Gastrocnemius medialis (tissue), 4 donors: ENCODE results near the gene DNAJB4. TPM values are rescaled to one million over a fixed set of nuclear protein-coding genes. Genes with fewer than 3 reads are reported as not detected.

Experiments
- ATAC-seq, 2 donors: fragments of 150-250 bp; one replicate each; pipeline ENCODE4 v1.9.1; 2016
- DNase-seq, 2 donors: peaks; one replicate each; pipeline ENCODE4 v3.0.0-alpha.2; 2019
- H3K27ac ChIP-seq, 4 donors: fragments of 200-600 bp; sonication (generic); 1 replicate in 1 of 4; 2 replicates in 3 of 4; pipeline ENCODE4 v1.5.1; 2016 to 2018; ENCODE audit warnings: mild to moderate bottlenecking in 2 of 4, moderate library complexity in 1 of 4
- H3K27me3 ChIP-seq, 3 donors: fragments of 200-600 bp; sonication (generic) in 2 of 3; 1 replicate in 1 of 3; 2 replicates in 2 of 3; pipeline versions ENCODE4 v1.5.1 to v1.6.0; 2016 to 2019; ENCODE audit warnings: mild to moderate bottlenecking in 1 of 3, moderate library complexity in 1 of 3
- H3K36me3 ChIP-seq, 2 donors: fragments of 200-600 bp; sonication (generic) in 1 of 2; one replicate each; pipeline ENCODE4 v1.5.1; 2017 to 2018
- H3K4me1 ChIP-seq, 2 donors: fragments of 200-600 bp; sonication (generic) in 1 of 2; one replicate each; pipeline ENCODE4 v1.5.1; 2016 to 2017; ENCODE audit warnings: mild to moderate bottlenecking in 2 of 2
- H3K4me3 ChIP-seq, 4 donors: fragments of 200-600 bp; sonication (generic) in 3 of 4; 1 replicate in 1 of 4; 2 replicates in 3 of 4; pipeline ENCODE4 v1.5.1; 2016 to 2019; ENCODE audit warnings: mild to moderate bottlenecking in 2 of 4
- H3K9me3 ChIP-seq, 3 donors: fragments of 200-600 bp; sonication (generic) in 2 of 3; 1 replicate in 1 of 3; 2 replicates in 2 of 3; pipeline ENCODE4 v1.5.1; 2016 to 2019
- POLR2A ChIP-seq, 2 donors: fragments of 450-650 bp; IDR thresholded peaks; one replicate each; pipeline ENCODE4 v1.6.1; 2017; ENCODE audit warnings: antibody characterized with exemption in 2 of 2, mild to moderate bottlenecking in 2 of 2, moderate library complexity in 2 of 2
- in situ Hi-C, 4 donors: fragments of 200-750 bp; cut with MboI; loops; one replicate each; pipeline versions ENCODE4 v1.15.0 to v1.8.0; 2017; ENCODE audit warnings: low sequenced_read_pairs in 4 of 4
- intact Hi-C: fragments of 100-400 bp; cut with DNase I; formaldehyde crosslinking; loops from one replicate; pipeline ENCODE4 v1.15.1; 2023; ENCODE audit warnings: low total_unique reads
- total RNA-seq, 4 donors: library from RNA; depleted of rRNA; stranded (reverse); fragments of >200 nt; gene quantifications; one replicate each; pipeline versions ENCODE4 v1.1.0 to v1.2.3, GENCODE V29; 2016
- TF ChIP-seq, protein P1 (sequence below), 5 experiments: fragments of 450-650 bp in 3 of 5; fragments of 200-600 bp in 2 of 5; sonication (generic) in 2 of 5; IDR thresholded peaks in 4 of 5; conservative IDR thresholded peaks in 1 of 5; 1 replicate in 4 of 5; 2 replicates in 1 of 5; pipeline ENCODE4 v1.5.1; 2016 to 2019; ENCODE audit warnings: antibody characterized with exemption in 5 of 5, mild to moderate bottlenecking in 3 of 5, moderate library complexity in 3 of 5

The DNAJB4 gene
- total RNA-seq, 4 donors from 2014 or later = 35.6 to 84.9 (median 45.3) TPM

DNA sequence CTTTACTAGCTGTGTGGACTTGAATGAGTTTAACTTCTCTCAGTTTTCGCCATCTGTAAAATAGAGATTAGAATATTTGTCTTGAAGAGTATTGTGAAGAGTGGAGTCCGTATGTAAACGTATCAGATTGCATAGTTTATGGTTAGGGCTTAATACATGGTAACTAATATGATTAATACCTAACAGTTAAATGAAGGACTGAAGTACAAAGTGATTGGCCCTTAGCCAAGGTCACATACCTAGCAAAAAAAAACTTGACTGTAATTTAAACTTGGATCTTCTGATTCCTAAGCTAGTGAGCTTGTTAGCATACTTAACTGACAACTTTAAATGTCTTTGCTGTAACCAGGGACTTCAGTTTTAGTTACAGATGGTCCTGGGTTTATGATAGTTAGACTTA lies 42.9 kb downstream of the DNAJB4 start:
- Histone ChIP-seq H3K36me3 (no peaks in the 10 kb centered on the region), H3K4me1 (peaks cover 23 to 40% of the 10 kb centered on the region in 2 donors)
- in situ Hi-C loops = no loop called here

DNA sequence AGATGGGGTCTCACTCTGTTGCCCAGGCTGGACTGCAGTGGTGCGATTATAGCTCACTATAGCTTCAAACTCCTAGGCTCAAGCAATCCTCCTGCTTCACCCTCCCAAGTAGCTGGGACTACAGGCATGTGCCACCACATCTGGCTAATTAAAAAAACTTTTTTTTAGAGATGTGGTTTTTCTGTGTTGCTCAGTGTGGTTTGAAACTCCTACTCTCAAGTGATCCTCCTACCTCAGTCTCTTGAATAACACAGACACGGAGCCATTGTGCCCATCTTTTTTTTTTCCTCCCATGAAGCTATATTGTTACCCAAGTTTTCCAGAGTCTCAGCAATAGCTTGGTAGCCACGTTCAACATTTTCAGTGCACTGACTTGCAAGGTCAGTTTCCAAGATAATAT lies 43.7 kb downstream of the DNAJB4 start:
- no peak for ATAC-seq
- no peaks in the 10 kb centered on the region for H3K9me3 ChIP-seq
- TF ChIP-seq POLR2A (IDR thresholded peaks at IDR 0.05) = no peak
- TF ChIP-seq, protein P1, sequence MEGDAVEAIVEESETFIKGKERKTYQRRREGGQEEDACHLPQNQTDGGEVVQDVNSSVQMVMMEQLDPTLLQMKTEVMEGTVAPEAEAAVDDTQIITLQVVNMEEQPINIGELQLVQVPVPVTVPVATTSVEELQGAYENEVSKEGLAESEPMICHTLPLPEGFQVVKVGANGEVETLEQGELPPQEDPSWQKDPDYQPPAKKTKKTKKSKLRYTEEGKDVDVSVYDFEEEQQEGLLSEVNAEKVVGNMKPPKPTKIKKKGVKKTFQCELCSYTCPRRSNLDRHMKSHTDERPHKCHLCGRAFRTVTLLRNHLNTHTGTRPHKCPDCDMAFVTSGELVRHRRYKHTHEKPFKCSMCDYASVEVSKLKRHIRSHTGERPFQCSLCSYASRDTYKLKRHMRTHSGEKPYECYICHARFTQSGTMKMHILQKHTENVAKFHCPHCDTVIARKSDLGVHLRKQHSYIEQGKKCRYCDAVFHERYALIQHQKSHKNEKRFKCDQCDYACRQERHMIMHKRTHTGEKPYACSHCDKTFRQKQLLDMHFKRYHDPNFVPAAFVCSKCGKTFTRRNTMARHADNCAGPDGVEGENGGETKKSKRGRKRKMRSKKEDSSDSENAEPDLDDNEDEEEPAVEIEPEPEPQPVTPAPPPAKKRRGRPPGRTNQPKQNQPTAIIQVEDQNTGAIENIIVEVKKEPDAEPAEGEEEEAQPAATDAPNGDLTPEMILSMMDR (IDR thresholded peaks at IDR 0.05 in 4 of 5, conservative IDR thresholded peaks at IDR 0.05 in 1 of 5) = no peak

More for the DNA sequence above, 42.9 kb downstream of the DNAJB4 start:
- intact Hi-C loops = loop anchor here (2.0 to 10.0 kb wide), 4 partner anchors 40 to 143 kb away; partner anchors contain the start of gene FUBP1
- no peak for DNase-seq
- TF ChIP-seq, protein P1 (IDR thresholded peaks at IDR 0.05 in 4 of 5, conservative IDR thresholded peaks at IDR 0.05 in 1 of 5) = no peak
- no peak for TF ChIP-seq POLR2A (IDR thresholded peaks at IDR 0.05)
- Histone ChIP-seq H3K27ac (peak overlapping the region; percentile 70 to 84 (median 78)), H3K27me3 (no peaks in the 10 kb centered on the region), H3K9me3 (no peaks in the 10 kb centered on the region), H3K4me3 (peak overlapping the region; percentile 34 to 80 (median 68))
- ATAC-seq = no peak

DNA sequence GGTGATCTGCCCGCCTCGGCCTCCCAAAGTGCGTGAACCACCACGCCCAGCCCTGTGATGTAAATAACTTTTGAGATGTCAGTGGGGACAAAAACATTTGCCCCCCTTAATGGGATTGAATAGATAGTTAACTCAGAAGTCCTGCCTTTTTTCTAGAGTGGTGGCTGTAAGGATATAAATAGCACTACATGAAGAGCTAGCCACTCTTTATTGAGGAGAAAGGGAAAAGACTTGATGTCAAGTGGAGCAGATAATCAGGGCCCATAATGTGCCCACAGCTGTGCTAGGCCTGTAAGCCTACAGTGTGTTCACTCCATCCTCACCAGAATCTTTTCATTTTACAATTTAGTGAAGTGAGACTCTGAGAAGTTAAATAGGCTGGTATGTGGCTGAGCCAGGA lies 44.7 kb downstream of the DNAJB4 start:
- TF ChIP-seq, protein P1 (IDR thresholded peaks at IDR 0.05 in 4 of 5, conservative IDR thresholded peaks at IDR 0.05 in 1 of 5) = no peak
- TF ChIP-seq POLR2A (IDR thresholded peaks at IDR 0.05) = no peak
- ATAC-seq (no peak), DNase-seq (no peak)
- intact Hi-C loops (loop anchor here (5.0 to 10.0 kb wide), 2 partner anchors 42 to 145 kb away; no protein-coding TSS in a partner anchor), in situ Hi-C loops (no loop called here)
- Histone ChIP-seq H3K27me3 (no peaks in the 10 kb centered on the region), H3K36me3 (no peaks in the 10 kb centered on the region), H3K9me3 (no peaks in the 10 kb centered on the region), H3K4me3 (no peak overlapping the region), H3K4me1 (peaks cover 32 to 48% of the 10 kb centered on the region in 2 donors), H3K27ac (no peak overlapping the region)

More for the DNA sequence above, 43.7 kb downstream of the DNAJB4 start:
- Histone ChIP-seq H3K27ac (peak overlapping the region in 1 of 4 donors; percentile 82), H3K4me1 (peaks cover 31 to 48% of the 10 kb centered on the region in 2 donors), H3K36me3 (no peaks in the 10 kb centered on the region), H3K27me3 (no peaks in the 10 kb centered on the region), H3K4me3 (no peak overlapping the region)
- no peak for DNase-seq
- in situ Hi-C loops (no loop called here), intact Hi-C loops (loop anchor here (5.0 to 10.0 kb wide), 2 partner anchors 41 to 144 kb away; no protein-coding TSS in a partner anchor)

DNA sequence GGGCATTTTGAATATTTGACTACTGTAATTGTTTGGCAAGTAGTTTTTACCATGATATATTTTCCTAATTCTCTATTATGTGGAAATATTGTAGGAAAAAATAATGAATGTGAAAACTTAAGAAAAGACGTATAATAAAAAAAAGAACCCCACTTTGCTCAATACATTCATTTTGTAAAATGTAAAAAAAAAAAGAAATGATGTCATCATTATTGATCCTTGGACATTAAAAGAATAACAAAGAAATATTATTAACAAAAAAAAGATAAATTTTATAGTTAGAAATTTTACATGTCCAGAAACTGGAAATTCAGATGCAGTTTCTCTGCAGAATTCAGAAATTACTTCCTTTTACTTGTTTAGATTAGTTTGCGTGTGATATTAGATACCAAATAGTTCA lies 46.3 kb downstream of the DNAJB4 start:
- Histone ChIP-seq H3K36me3 (no peaks in the 10 kb centered on the region), H3K27ac (no peak overlapping the region), H3K27me3 (no peaks in the 10 kb centered on the region), H3K4me3 (no peak overlapping the region), H3K4me1 (peaks cover 35 to 44% of the 10 kb centered on the region in 2 donors), H3K9me3 (no peaks in the 10 kb centered on the region)
- intact Hi-C loops = no loop called here
- ATAC-seq (no peak), DNase-seq (no peak)
- in situ Hi-C loops = no loop called here
- TF ChIP-seq, protein P1 (IDR thresholded peaks at IDR 0.05 in 4 of 5, conservative IDR thresholded peaks at IDR 0.05 in 1 of 5) = no peak
